ENCODE data around the gene CNNM2.
"Not testable (repeated sequence)": the region's sequence is repeated elsewhere in the genome, so short reads cannot be mapped to it uniquely, and the experiment has no call there.

The CNNM2 gene

DNA sequence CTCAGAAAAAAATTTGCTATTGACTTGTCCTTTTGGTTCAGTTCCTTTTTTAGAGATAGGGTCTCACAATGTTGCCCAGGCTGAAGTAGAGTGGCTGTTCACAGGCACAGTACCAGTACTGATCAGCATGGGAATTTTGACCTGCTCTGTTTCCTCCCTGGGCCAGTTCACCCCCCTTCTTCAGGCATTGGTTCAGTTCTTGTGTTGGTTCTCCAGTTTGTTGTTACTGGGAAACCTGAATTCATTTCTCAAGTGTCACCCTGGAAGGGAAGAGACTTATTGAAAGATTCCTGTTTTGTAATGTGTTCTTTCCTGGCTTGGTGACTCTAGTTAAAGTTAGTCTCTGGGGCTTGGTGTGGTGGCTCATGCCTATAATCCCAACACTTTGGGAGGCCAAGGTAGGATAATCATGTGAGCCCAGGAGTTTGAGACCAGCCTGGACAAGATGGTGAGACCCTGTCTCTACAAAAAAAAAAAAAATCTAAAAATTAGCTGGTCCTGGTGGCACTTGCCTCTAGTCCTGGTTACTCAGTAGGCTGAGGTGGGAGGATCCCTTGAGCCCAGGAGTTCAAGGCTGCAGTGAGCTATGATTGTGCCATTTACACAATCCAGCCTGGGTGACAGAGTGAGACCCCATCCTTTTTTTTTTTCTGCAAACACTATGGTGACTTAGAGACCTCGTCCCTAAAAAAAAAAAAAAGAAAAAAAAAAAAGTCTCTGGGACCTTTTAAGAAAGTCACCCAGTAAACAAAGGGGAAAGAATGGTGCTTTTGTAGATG, 52.7 kb downstream of the CNNM2 start:
- DNase-seq: no peak

DNA sequence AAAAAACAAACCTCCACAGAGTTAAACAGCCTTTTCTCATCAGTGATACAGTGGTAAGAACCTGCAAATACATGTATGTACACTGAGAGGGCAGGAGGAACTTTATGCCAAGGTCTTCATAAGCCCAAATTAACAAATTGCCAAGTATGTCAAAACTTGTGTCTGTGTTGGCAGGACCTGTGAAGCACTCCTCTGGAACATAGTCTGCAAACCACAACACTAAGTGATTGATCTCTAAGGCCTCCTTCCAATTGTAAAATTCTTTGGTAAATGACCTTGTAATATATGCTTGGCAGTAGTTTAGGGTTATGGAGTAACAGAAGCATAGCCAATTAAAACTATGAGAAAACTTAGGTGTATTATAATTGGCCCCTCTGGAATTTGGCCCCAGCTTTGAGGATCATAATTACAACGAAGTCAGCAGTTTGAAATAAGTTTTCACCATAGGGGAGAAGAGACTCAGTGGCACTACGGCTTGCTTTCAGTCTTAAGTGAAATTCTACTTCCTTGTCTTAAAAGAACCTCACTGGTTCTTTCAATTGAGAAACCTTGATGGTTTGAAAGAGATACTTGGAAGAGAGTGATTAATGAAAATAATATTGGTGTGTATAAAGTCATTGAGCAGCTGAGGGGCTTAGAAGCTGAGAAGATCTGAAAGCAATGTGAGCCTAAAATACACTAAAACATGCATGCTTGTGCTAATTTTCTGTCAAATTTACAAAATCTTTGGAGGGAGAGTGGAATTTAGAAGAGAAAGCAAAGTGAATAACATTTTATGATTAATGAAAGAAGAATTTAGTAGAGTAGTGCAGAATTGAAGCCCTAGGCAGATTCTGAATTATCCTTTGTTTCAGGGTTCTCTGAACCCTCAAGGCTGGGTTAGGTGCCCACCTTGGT, 57.6 kb downstream of the CNNM2 start:
- DNase-seq: no peak

DNA sequence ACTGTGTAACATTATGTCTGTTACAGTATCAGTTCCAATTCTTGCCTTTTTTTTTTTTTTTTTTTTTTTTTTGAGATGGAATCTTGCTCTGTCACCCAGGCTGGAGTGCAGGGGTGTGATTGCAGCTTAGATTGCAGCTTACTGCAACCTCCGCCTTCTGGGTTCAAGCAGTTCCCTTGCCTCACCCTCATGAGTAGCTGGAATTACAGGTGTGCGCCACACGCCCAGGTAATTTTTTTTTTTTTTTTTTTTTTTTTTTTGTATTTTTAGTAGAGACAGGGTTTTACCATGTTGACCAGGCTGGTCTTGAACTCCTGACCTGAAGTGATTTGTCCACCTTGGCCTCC, 58.3 kb downstream of the CNNM2 start:
- not testable (repeated sequence) for DNase-seq

DNA sequence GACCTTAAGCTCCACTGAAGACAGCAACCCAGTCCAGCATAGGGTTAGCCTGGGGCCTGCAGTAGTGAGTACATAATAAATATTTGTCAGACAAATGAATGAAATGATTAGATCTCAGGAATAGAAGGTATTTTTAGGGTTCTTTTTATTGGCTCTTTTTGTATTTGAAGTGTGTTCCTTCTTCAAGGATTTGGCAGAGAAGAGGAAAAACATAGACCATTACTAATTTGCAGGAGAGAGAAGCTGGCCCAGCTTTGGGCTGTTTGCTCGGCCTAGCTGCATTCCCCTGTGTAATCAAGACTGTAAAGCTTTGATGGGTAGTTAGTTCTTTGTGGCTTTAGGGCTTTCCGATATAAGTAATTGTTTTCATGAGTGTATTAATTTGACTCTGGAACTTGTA, 64.2 kb downstream of the CNNM2 start:
- DNase-seq: no peak

DNA sequence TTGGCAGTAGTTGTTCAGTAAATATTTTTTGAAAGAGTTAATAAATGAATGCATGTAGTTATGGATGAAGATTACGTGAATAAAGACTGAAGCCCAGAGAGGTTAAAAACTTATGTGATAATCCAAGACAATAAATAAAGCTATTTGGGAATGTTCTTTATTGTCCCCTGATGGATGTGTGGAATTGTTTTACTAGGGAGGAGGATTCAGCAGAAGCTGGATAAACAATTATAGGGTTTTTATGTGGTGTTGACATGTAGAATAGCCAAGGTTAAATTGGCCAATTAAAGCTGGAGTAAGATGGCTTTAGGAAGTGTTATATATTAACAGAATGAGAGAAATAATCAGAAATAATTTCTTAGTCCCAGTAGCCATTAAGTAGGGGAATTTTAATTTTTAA, 66.0 kb downstream of the CNNM2 start:
- DNase-seq: no peak

DNA sequence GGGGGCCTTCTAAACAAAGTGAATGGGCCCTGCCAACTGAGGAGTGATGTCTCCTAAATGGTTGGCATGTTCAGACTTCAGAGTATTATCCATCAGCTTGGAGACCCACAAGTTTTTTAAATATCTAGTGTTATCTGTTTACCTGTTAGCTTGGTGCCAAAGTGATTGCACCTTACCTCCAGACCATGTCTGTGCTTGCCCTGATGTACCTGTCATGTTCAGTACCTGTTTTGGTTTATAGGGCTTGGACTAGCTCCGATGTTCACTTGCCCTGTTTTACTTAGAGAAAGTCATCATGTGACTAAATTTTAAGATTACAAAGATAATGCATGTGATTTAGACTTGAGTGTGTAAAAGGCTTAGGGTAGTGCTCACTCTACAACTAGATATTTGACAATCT, 67.7 kb downstream of the CNNM2 start:
- no peak for DNase-seq

DNA sequence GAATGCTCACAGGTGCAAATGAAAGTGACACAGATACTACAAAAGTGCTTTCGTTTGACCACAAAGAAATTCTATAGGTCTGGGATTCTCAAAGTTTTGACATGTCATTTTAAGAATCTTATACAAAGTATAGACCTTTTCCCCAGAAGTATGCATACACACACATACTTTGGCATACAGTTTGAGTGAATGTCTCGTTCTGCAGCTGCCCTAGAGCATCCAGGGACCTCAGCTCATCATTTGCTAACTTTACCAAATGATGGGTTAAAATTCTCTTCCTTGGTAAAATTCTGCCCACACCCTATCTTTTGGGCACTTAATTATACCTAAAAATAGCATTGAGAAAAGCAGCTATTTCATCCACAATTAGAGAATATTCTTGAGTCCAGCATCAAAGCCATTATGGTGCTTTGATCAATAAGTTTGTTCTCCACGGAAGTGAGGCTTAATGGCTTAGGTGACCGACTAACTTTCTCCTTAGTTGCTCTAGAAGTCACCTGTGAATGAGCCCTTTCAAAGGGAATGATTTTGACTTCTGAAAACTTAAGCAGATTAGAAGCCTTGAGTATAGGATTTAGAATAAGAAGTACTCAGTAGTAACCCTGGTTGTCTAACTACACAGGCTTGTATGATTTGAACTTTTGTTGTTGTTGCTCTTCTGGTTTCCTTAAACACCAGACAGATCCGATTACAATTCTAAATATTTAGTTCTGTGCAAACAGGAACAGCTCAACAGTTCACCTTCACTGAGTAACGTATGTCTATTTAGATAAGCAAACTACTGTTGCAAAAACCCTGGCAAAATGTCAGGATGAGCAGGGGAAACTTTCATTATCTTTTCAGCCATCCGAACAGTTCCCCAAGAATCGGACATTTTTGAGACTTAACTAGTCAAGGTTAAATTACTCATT, 70.6 kb downstream of the CNNM2 start:
- no peak for DNase-seq

DNA sequence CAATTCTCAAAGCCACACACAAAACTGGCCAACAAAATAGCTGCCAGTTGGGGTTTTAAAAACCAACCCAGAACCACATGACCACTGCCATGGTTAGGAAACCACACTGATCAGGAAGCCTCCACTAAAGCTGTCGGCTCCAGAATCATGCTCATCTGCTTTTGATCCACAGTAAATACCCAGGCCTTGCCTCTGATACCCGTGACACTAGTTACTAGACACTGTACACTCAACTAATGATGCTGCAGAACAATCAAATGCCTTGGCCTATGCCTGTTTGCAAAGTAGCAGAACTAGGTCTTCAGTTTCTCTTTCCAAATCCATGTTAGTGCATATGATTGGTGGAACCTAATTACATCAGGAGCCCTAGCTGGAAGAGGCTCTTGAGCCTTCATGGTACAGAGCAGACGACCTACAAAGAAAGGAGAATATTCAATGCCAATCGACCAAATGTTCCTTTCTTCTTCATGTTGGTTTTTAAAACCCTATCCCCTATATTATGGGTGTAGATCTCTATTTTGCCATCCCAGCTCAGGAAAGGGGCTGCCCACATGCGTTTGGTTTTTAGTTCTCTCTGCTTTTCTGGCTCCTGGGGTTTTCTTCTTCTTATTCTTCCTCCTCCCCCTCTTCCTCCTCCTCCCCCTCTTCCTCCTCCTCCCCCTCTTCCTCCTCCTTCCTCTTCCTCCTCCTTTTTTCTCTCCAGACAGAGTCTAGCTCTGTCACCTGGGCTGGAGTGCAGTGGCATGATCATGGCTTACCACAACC, 76.6 kb downstream of the CNNM2 start:
- no peak for DNase-seq

DNA sequence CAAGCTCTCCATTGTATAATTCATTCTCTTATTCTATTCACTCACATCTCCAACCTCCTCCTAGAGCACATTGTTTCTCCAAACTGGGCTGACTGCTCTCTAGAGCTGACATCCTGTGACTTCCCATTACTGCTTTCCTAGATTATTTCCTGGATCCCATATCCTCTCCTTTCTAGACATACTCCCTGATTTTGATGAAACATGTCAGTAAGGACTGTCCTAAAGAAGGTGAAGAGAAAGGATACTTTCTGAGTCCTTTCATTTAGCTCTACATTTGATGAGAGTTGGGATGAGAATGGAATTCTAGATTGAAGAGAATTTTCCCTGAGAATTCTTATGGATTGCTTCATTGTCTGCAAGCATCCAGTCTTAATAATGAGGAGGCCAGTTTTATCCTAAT, 78.8 kb downstream of the CNNM2 start:
- no peak for DNase-seq

DNA sequence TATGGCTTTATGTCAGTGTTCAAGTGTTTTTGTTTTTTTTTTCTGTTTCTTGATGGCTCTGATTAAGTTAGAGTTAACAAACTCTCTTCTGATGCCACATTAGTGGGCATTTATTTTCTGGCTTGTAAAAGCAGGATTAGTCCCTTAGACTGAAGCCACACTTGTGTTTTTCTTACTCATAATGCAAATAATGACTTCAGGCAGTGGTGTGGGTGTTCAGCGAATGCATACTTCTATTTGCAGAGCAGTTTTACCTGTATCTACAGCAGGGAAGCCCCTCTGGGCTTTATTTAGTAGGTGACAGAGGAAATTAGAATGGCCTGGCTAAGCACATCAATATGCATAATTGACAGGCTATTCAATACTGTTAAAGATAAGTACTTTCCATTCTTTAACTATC, 79.9 kb downstream of the CNNM2 start:
- DNase-seq: no peak

DNA sequence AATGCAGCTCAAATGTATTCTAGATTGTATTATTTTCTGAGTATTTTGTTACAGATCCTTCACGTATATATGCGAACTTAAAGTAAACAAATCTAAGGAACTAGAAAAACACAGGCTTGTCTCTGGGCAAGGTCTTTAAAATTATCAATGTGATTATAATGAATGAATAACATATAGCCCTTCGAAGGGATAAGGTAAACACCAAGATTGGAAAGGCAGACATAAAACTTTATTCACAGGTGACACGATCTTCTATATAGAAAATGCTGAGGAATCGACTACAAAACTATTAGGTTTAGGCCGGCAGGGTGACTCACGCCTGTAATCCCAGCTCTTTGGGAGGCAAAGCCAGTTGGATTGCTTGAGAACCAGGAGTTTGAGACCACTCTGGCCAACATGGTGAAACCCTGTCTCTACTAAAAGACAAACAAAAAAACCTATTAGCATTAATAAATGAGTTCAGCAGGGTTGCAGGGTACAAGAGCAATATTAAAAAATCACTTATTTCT, 80.4 kb downstream of the CNNM2 start:
- no peak for DNase-seq

DNA sequence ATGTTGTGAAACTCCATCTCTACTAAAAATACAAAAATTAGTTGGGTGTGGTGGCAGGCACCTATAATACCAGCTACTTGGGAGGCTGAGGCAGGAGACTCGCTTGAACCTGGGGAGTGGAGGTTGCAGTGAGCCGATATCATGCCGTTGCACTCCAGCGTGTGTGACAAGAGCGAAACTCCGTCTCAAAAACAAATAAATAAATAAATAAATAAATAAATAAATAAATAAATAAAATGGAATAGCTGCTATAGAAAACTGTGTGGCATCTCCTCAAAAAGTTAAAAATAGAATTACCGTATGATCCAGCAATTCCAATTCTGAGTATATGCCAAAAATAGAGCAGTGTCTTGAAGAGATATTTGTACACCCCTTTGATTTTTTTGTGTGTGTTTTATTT, 82.0 kb downstream of the CNNM2 start:
- DNase-seq: not testable (repeated sequence)

DNA sequence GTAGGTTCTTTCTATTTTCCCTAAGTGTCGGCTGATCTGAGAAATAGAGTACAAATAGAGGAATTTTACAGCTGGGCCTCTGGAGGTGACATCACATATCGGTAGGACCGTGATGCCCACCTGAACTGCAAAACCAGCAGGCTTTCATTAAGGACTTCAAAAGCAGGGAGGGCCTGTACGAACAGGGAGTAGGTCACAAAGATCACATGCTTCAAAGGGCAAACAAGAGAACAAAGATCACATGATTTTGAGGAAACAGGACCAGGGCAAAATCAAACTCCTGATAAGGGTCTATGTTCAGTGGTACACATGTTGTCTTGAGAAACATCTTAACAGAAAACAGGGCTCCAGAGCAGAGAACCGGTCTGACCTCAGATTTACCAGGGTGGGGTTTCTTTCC, 88.9 kb downstream of the CNNM2 start:
- DNase-seq: no peak

DNA sequence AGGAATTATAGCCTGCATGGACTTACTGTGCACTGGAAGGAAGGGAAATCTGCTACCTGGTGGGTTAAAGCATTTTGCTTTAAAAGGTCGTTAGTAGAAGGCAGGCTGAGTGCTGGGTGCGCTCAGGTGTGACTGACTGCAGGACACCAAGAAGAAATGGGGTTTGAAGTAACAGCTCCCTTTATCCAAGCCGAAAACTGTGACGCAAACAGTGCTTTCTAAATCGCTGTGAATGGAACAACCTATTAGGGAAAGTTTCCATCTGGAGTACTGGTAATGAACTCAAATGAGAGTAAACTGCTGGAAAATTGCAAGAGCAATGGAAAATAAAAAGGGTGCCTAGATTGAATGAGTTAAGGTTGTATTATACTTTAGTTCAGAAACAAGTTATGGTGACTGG, 95.3 kb downstream of the CNNM2 start:
- DNase-seq: no peak

DNA sequence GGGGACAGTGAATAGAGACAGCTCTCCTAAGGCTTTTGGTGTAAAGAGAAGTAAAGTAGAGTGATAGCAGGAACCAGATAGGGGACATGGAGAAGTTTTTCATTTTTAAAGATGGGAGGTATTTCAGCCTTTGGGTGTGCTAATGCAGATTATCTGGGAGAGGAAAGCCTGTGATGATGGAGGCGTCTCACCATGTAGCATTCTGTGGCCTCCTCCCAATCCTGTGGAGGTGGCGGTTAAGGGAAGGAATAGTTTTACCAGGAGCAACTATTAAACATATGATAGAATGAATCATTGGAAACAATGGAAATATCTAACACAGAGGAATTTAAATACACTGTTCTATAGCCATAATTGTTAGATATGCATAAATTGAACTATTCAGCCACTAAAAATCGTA, 101.3 kb downstream of the CNNM2 start:
- DNase-seq: no peak

DNA sequence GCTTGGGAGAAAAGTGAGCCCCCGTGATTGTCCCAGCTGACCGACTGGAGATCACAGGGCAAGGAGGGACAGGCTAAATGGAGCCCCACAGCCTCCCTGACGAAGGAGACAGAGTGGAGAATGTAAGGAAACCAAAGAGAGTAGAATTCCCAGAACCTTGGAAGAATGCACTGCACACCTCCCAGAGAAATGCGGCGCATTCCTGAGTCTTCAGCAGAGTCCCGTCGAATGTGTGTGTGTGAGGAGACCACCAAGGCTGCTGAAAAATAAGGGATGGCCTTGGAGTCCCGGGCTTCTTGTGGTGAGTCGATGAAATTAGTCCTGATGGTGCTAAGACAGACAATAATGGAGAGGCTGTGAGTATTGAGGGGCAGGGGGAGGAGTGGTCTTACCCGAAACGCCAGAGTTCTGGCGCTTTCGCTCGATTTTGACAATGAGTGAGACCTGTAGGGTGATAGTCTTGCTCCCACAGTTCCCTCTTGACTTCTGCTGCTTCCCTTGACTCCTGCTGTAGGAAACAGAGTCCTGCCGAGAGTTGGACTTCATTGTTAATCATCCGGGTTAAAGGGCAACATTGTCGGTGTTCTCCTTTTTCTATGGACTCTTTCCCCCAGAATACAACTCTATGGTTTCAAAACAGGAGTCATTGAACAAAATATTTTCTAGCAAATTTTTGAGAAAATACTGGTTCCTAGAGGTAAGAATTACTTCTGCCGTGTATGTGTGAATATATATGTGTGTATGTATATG, 103.2 kb downstream of the CNNM2 start:
- no peak for DNase-seq

DNA sequence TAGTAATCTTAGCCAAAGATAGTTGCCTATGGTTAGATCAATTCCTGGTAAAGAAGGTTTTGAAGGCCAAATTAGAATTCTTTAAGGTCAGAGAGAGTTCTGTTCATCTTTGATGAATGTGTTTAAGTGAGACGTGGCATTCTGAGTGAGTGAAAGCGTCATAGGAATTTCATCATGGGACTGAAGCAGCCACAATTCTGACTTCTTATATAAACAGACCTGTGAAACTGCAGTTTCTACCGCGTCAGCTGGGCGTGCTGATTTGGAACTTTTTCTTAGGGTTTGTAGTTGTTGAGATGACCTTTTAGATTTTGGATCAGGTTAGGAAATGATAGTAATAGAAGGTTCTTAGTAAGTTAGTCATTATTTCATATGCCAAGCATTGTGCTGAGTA, 103.8 kb downstream of the CNNM2 start:
- no peak for DNase-seq

DNA sequence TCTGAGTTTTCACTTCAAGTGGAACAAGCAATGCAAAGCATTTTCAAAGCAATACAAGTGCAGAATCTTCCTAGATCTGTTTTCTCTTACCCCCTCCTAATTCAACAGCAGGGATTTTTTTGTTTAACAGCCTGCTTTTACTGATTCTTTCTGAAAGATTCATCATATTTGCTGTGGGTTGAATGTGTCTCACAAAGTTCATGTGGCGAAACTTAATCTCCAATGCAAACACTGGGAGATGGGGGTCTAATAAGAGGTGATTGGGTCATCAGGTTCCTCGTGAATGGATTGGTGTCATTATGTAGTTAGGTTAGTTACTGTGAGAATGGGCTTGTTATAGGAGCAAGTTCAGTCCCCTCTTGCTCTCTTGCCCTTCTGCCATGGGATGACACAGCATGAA, 107.6 kb downstream of the CNNM2 start:
- DNase-seq: no peak

DNA sequence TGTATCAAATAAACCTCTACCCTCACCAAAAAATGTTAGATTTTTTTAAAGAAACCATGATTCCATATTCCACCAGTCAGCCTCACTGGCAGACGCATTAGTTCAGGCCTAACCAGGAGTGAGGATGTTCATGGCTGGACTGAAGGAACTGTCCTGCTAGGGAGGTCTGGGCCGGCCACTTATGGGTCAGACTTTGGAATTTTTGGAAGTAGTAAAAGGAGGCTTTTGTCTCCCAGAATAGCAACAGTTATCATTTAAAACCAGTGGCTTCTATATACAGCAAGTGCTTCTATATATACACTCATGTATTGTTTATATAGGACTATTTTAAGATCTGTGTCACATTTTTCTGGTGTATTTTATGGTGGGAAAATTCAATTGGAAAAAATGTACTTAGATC, 120.5 kb downstream of the CNNM2 start:
- no peak for DNase-seq

DNA sequence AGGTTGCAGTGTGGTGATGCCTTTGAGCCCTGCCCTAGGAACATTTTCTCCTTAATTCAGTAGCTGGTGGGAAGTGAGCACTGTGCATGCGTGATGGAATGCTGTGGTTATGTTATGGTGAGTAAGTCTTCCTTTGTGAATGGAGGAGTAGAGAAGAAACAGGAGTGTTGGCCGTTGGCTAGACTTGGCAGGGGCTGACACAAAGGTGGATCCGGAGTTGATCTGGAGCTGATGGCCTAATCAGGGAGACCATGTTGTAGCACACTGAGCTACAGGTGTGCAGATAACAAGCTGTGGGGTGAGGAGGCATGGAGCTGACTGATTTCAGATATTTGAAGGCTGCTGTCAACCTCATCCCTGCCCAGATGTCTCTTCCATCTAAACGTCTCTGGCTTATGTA, 122.3 kb downstream of the CNNM2 start:
- no peak for DNase-seq

DNA sequence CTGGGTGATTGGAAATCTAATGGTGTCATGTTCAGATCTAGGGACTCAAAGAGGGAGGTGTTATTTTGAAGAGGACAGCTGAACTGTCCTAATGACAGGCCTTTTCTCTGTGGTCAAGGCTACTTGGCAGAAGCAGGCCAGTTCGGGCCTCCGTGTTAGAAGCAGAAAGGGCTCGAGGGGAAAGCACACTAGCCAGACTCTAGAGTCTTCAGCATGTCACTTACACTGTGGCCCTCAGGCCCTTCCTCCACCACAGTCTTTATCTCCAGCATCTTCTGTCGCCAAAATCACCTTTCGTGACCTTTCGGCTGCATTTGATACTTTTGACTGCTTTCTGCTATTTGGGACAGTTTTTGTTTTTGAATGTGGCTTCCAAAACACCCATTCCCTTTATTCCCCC, 123.3 kb downstream of the CNNM2 start:
- DNase-seq: no peak

DNA sequence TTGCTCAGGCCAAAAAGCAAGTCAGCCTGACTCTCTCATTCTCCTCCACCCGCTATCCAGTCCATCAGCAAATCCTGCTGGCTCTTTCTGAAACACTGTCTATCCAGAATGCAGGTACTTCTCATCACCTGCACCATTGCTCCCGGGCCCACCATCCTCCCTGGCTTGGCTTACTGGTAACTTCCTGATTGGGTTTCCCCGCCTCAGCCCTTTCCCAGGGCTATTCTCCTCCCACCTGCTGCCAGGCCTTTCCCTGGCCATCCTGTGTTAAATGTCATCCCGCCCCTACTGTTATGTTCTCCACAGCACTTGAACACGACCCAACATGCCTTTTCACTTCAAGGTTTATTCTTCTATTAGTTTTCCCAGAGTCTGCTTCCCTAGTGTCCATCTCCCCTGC, 124.0 kb downstream of the CNNM2 start:
- DNase-seq: no peak
